Effector CD4-positive, alpha-beta T cell (primary cell): ENCODE measurements around the gene CD8B2.
"Not testable (repeated sequence)": the region's sequence is repeated elsewhere in the genome, so short reads cannot be mapped to it uniquely, and the experiment has no call there.

Experiments used
- DNase-seq: peaks from one replicate; pipeline ENCODE4 v3.0.0-alpha.2; 2020

The CD8B2 gene

GRCh38 chr2:106553321-106553720 lies 66.2 kb downstream of the CD8B2 start:
- DNase-seq, result no peak

- no peak for DNase-seq
These were observed 67.2 kb downstream of the CD8B2 start for GRCh38 chr2:106554411-106554810.

GRCh38 chr2:106555053-106555452 lies 67.9 kb downstream of the CD8B2 start:
- DNase-seq, result no peak

- DNase-seq, result not testable (repeated sequence)
These were observed 72.6 kb downstream of the CD8B2 start for GRCh38 chr2:106559786-106560185.

- DNase-seq, result no peak
These were observed 73.6 kb downstream of the CD8B2 start for GRCh38 chr2:106560773-106561172.

- DNase-seq, result no peak
These were observed 74.2 kb downstream of the CD8B2 start for GRCh38 chr2:106561356-106561755.

GRCh38 chr2:106561803-106562202 lies 74.6 kb downstream of the CD8B2 start:
- no peak for DNase-seq

GRCh38 chr2:106562268-106563186 lies 75.4 kb downstream of the CD8B2 start:
- no peak for DNase-seq

- no peak for DNase-seq
These were observed 76.0 kb downstream of the CD8B2 start for GRCh38 chr2:106563195-106563594.

- DNase-seq, result no peak
These were observed 78.4 kb downstream of the CD8B2 start for GRCh38 chr2:106565599-106565998.

GRCh38 chr2:106566050-106566449 lies 78.9 kb downstream of the CD8B2 start:
- no peak for DNase-seq

GRCh38 chr2:106566484-106566883 lies 79.3 kb downstream of the CD8B2 start:
- not testable (repeated sequence) for DNase-seq

- DNase-seq, result no peak
These were observed 83.2 kb downstream of the CD8B2 start for GRCh38 chr2:106570316-106570715.
